Activated CD8-positive, alpha-beta T cell treated with anti-CD3 and anti-CD28 coated beads for 36 hours (primary cell): ENCODE results near the gene SORCS2. TPM values are rescaled to one million over a fixed set of nuclear protein-coding genes. Genes with fewer than 3 reads are reported as not detected.

ENCODE experiments used
- ATAC-seq: fragments of 200-7000 bp; cut with Tn5 transposase; one replicate; pipeline ENCODE4 v1.10.0; 2021; ENCODE audit warnings: mild to moderate bottlenecking, moderate library complexity
- CTCF ChIA-PET: fragments of 350-600 bp; sonication (Branson Sonifier 250); formaldehyde crosslinking; loops from one replicate; lab custom pipeline; 2021; ENCODE audit warnings: antibody characterized with exemption; lab: Charles Lee
- POLR2A ChIA-PET: fragments of 350-600 bp; sonication (Branson Sonifier 250); formaldehyde crosslinking; loops from one replicate; lab custom pipeline; 2021; ENCODE audit warnings: antibody characterized with exemption; lab: Charles Lee
- DNase-seq: peaks from one replicate; pipeline ENCODE4 v3.0.0-alpha.2; 2020
- H3K27ac Mint-ChIP-seq: one replicate; pipeline ENCODE4 v1.8.0; 2021; ENCODE audit warnings: mild to moderate bottlenecking, mixed read lengths
- H3K27me3 Mint-ChIP-seq: one replicate; pipeline ENCODE4 v1.8.0; 2021; ENCODE audit warnings: mixed read lengths
- H3K36me3 Mint-ChIP-seq: one replicate; pipeline ENCODE4 v1.8.0; 2021; ENCODE audit warnings: low read depth, mixed read lengths
- H3K4me1 Mint-ChIP-seq: one replicate; pipeline ENCODE4 v1.8.0; 2021; ENCODE audit warnings: low read depth, mixed read lengths
- H3K4me3 Mint-ChIP-seq: one replicate; pipeline ENCODE4 v1.8.0; 2021; ENCODE audit warnings: mild to moderate bottlenecking, moderate library complexity, mixed read lengths
- H3K9me3 Mint-ChIP-seq: one replicate; pipeline ENCODE4 v1.8.0; 2021; ENCODE audit warnings: mixed read lengths
- CTCF ChIP-seq: fragments of 200-600 bp; IDR thresholded peaks from one replicate; pipeline ENCODE4 v1.8.0; 2022; ENCODE audit warnings: antibody characterized with exemption, mild to moderate bottlenecking
- intact Hi-C: fragments of 100-400 bp; cut with micrococcal nuclease; formaldehyde crosslinking; loops from one replicate; pipeline ENCODE4 v1.10.0; 2022
- total RNA-seq, 2 experiments: library from RNA; stranded (reverse); gene quantifications; one replicate each; pipeline ENCODE4 v1.2.3, GENCODE V29; 2021

The SORCS2 gene
- total RNA-seq, 2 experiments from 2014 or later, result 0.05 TPM; not detected in 1

- ATAC-seq (no peak), DNase-seq (no peak)
- Mint-ChIP-seq H3K4me3 (no peak overlapping the region), H3K36me3 (no peaks in the 10 kb centered on the region), H3K9me3 (peaks cover 10% of the 10 kb centered on the region), H3K4me1 (no peaks in the 10 kb centered on the region), H3K27me3 (no peaks in the 10 kb centered on the region), H3K27ac (no peak overlapping the region)
- POLR2A ChIA-PET, result no interaction called here
- CTCF ChIA-PET, result no interaction called here
- intact Hi-C loops, result no loop called here
- TF ChIP-seq CTCF, result no peak
Measured at GRCh38 chr4:7389101-7389701, 196.9 kb downstream of the SORCS2 start.

- Mint-ChIP-seq H3K4me1 (no peaks in the 10 kb centered on the region), H3K4me3 (no peak overlapping the region), H3K27ac (no peak overlapping the region), H3K36me3 (no peaks in the 10 kb centered on the region), H3K27me3 (no peaks in the 10 kb centered on the region), H3K9me3 (peaks cover 10% of the 10 kb centered on the region)
- TF ChIP-seq CTCF, result no peak
- CTCF ChIA-PET, result no interaction called here
- DNase-seq (no peak), ATAC-seq (no peak)
- POLR2A ChIA-PET, result no interaction called here
- intact Hi-C loops, result no loop called here
Measured at GRCh38 chr4:7389719-7390118, 197.4 kb downstream of the SORCS2 start.

DNA sequence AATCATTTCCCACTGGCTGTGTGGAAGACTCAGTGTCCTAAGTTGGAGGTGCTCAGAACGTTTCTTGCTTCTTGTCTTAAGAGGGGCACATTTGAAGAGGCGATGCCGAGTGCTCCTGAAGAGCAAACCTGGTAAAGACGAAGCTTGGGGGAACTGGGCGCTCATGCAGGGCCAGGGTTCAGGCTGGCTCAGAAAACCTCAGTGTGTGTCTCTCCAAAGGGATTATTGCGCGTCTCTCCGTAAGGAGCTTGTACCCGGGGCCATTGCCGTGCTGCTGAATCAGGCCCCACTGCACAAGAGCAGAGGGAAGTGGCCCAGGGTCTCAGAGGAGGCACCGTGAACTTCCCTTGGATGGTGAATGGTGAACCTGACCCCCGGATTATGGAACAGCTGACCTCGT is 198.0 kb downstream of the SORCS2 start:
- no peak overlapping the region for H3K27ac Mint-ChIP-seq
- ATAC-seq, result no peak
- H3K9me3 Mint-ChIP-seq, result peaks cover 10% of the 10 kb centered on the region
- no peaks in the 10 kb centered on the region for H3K4me1 Mint-ChIP-seq
- POLR2A ChIA-PET, result no interaction called here
- H3K4me3 Mint-ChIP-seq, result no peak overlapping the region
- H3K36me3 Mint-ChIP-seq, result no peaks in the 10 kb centered on the region
- TF ChIP-seq CTCF, result no peak
- CTCF ChIA-PET, result no interaction called here
- H3K27me3 Mint-ChIP-seq, result no peaks in the 10 kb centered on the region
- intact Hi-C loops, result no loop called here
- no peak for DNase-seq

DNA sequence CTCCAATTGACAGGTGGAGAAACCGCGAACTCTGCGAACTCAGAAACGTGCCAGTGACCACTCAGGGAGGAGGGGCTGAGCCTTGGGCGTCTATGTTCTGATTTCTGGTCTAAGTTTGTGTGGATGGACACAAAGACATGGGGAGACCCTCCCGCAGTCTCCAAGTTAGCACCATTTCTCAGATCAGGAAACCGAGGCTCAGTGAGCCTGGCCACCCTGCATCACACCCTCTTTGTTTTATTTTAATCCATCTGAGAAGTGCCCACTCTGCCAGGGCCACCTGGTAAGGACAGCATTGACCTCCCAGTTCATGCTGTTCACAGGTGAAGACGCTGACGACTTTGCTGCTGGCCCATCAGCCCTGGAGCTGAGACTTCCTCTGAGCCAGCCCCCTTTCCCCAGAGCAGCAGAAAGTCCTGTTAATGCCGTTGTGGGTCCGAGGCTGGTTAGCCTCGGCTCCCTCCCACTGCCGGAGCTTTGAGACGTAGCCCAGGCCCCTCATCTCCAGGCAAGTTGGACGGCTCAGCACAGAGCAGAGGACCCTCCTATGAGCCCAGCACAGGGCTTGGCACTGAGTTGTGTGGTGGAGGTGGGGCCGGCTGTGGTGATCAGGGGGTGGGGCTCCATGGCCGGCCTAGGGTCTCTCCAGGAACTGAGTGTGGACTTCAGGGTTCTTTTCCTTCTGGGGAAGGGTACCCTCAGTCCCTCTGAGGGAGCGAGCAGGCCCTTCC is 198.7 kb downstream of the SORCS2 start:
- Mint-ChIP-seq H3K27ac (no peak overlapping the region), H3K4me1 (no peaks in the 10 kb centered on the region), H3K4me3 (no peak overlapping the region), H3K27me3 (no peaks in the 10 kb centered on the region), H3K9me3 (peaks cover 8% of the 10 kb centered on the region), H3K36me3 (no peaks in the 10 kb centered on the region)
- intact Hi-C loops, result no loop called here
- no peak for DNase-seq
- POLR2A ChIA-PET, result no interaction called here
- CTCF ChIA-PET, result no interaction called here
- ATAC-seq, result no peak
- no peak for TF ChIP-seq CTCF

DNA sequence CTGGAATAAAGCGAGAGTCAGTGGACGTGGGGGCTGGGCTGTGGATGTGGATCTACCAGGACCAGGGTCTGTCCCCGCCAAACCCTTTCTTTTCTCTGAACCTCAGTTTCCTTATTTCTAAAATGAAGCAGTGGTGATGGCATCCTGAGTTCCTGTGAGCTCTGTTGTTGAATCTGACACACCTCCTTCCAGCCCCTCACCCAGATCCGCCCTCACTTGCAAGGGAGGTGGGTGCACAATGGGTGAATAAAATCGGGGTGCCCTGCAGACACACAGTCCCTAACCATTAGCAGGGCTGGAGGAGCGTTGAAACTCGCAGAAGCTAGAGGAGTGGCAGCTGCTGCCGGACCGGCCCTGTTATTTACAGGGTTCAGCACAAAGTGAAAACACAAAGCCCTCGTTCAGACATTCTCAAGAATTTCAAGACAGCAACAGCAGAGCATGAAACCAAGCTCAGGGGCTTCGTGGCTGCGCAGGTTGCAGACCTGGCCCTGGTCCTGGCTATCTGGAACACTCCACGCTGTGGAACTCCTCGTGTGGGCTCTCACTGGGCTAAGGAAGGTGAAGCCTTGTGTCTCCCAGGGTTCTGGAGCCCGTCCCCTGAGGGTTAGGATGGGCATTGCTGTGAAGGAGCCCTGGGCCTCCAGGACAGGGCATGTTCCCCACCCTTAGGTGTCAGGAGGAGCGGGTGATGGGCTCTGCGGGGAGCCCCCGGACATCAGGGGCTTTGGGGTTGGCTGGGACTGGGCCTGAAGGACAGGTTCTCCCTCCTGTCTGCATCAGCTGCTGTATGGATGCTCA is 199.5 kb downstream of the SORCS2 start:
- ChIA-PET POLR2A (no interaction called here), CTCF (no interaction called here)
- Mint-ChIP-seq H3K9me3 (peaks cover 6% of the 10 kb centered on the region), H3K4me3 (no peak overlapping the region), H3K27ac (no peak overlapping the region), H3K27me3 (no peaks in the 10 kb centered on the region), H3K36me3 (no peaks in the 10 kb centered on the region), H3K4me1 (no peaks in the 10 kb centered on the region)
- DNase-seq, result no peak
- no peak for ATAC-seq
- TF ChIP-seq CTCF, result no peak
- intact Hi-C loops, result no loop called here
